GM21723 (cell line): ENCODE data around the gene ARHGAP15.

Experiments used
- ATAC-seq: cut with Tn5 transposase; IDR thresholded peaks from one replicate; pipeline ENCODE4 v1.9.1; 2021; ENCODE audit warnings: mild to moderate bottlenecking, moderate library complexity; ENCODE audit not compliant: unreplicated experiment

The ARHGAP15 gene

GRCh38 chr2:143560724-143561123 lies 431.5 kb downstream of the ARHGAP15 start:
- ATAC-seq = no peak

GRCh38 chr2:143564419-143564818 lies 435.2 kb downstream of the ARHGAP15 start:
- peak; percentile 87 for ATAC-seq

- no peak for ATAC-seq
Observed at GRCh38 chr2:143571747-143572146, 442.5 kb downstream of the ARHGAP15 start.

- ATAC-seq = no peak
Observed at GRCh38 chr2:143572421-143572820, 443.2 kb downstream of the ARHGAP15 start.

DNA sequence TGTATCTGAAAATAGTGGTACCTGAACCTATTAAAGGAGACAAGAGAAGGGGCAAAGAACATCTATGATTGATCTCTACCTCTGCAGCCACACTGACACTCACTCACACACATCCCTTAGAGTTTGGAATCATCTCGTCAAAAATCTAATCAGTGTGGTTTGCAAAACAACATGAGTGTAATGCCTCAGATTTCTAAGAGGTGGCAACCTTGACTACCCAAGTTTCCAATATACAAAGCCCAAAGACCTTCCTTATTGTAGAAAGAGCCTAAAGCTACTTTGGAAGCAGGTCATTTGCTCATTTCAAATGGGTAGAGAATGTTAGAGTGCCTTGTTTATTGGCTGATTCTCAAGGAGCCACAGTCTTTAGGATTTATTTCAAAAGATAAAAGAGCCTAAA lies 444.9 kb downstream of the ARHGAP15 start:
- no peak for ATAC-seq

GRCh38 chr2:143575340-143575739 lies 446.1 kb downstream of the ARHGAP15 start:
- no peak for ATAC-seq

GRCh38 chr2:143577489-143577888 lies 448.3 kb downstream of the ARHGAP15 start:
- no peak for ATAC-seq

- ATAC-seq = no peak
Observed at GRCh38 chr2:143579456-143579855, 450.2 kb downstream of the ARHGAP15 start.

DNA sequence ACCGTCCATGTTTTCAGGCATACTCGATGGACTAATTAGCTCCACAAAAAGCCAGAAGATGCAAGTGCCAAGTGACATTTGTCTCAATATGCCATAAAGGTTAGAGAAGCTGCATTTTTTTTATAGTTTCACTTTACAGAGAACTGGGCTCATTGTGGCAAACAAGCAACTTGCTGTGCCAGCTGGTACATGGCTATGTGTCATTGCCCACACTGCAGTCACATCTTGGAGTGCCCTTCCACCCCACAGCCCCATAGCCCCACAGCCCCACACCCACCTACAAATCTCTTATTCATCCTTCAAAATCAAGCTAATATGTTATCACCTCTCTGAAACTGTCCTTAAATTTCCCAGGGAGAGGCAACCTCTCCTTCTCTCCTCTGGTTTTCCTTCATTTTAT lies 451.9 kb downstream of the ARHGAP15 start:
- no peak for ATAC-seq

DNA sequence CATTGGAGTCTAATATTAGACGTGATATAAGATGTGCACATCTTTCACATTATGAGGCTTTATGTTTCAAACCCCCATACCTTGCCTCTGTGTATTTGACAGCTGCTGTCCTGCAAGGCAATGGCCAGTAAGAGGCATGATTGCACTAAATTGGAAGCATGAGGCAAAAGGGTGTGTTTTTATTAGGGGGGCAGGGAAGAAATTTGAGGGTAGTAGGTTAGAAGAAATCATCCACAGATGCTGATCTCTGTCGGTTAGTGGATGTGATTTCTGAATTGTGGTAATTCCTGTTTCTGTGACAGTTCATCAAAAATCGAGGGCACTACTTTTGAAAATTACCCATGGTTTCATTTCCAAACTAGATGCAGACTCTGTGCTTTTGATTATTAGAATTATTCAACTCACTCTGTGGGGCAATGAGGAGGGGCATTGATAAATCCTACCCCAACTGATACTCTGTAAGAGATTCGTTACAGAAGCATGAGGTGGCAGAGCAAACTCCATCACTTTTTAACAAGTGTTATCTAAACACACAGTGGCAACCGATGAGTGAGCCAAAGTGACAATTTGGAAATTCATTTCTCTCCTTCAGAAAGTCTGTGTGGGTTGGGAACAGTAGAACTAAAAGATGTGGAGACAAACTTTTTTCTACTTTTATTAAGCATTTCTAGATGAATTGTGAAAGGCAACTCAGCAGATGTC lies 453.0 kb downstream of the ARHGAP15 start:
- no peak for ATAC-seq

GRCh38 chr2:143584936-143585335 lies 455.7 kb downstream of the ARHGAP15 start:
- no peak for ATAC-seq

GRCh38 chr2:143586119-143586518 lies 456.9 kb downstream of the ARHGAP15 start:
- no peak for ATAC-seq

DNA sequence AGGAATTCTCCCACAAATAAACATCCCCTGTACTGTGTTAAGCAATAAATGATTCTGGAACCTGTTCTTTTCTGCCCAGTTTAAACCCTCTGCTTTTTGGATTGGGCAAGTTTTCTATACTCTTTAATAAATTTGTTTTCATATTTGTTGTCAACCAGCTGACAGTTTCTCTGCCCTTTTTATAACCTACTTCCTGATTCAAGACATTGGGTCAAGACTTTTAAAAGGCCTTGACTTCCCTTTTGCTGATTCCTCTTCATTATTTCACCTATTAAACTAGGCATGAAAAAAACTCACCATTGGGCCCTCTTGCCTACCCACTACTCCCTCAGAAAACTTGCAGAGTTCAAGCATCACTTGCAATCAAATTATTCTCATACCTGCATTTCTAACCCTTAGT lies 459.5 kb downstream of the ARHGAP15 start:
- no peak for ATAC-seq

DNA sequence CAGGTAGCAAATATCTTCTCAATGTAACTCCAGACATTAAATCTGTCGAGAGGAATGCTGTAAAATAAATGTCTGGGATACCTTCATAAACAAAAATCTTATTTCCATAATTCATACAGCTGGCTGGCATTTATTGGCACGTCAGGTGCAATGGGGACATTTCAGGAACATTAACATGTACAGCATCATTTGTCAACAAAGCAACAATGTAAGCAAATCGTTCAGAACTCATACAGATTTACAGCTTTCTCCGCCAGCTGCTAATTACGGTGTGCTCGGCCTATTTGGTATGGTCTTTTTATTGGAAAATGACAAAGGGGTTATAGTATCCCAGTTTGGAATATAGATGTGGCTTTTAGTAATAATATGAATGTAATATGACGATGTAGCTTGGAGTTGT lies 464.9 kb downstream of the ARHGAP15 start:
- no peak for ATAC-seq

DNA sequence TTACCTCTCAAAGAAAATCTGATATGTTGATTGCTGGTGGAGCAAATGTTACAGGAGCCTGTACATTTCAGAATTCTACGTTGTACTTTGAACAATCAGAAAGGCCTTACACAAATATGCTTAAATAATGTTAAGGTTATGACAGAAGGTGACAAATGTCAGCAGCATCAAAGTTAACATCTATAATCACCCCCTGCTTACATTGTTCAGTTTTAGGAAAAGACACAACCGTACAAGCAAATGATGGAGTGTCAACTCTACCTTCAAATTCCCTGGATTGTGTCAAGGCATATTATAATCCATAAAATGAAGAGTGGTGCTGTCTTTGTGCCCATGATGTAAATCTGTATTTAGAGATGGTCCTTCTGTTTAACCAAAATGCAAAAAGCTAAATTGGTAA lies 465.5 kb downstream of the ARHGAP15 start:
- no peak for ATAC-seq

DNA sequence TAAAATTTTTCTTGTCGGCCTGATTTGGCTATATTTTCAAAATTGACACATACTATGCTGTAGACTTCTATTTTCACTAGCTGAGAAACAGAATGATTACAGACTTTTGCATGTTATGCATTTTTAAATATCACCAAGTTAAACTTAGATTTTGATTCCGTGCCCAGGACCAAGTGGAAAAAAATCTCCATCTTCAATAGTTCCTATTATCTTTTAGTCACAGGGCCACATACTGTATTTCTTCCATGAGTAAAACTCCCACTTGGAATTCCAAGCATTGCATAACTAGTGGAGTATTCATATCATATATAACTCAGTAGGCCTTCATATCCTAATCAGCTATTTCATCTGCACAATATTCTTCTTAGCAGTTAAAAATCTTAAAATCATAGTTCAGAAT lies 470.9 kb downstream of the ARHGAP15 start:
- no peak for ATAC-seq

GRCh38 chr2:143601828-143602227 lies 472.6 kb downstream of the ARHGAP15 start:
- ATAC-seq = no peak

DNA sequence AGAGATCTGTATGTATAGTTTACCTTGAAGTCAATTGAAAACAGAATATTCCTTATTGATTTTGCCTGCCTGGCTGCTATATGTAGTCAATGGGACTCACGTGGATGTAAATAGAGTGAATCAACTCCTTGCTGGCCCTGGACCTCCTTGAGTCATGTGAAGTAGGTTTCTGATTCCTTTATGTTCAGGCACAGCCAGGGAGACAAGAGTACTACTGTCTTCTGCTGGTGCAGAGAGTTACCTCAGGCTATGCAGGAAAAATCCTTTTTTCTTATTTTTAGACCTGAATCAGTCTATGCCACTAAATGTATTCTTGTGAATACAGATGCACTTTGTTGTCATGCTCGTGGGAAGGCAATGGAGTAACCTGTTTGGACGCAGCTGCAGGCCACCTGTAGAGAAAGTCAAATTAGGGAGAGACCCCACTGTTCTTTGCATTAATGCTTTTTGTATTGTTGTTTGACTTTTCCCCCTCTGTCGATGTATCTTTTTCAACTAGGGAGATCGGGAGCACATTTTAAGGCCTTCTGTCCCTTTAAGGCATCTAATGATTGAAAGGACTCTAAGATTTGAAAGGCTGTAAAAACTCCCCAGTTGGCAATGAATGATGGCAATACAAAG lies 473.9 kb downstream of the ARHGAP15 start:
- no peak for ATAC-seq

DNA sequence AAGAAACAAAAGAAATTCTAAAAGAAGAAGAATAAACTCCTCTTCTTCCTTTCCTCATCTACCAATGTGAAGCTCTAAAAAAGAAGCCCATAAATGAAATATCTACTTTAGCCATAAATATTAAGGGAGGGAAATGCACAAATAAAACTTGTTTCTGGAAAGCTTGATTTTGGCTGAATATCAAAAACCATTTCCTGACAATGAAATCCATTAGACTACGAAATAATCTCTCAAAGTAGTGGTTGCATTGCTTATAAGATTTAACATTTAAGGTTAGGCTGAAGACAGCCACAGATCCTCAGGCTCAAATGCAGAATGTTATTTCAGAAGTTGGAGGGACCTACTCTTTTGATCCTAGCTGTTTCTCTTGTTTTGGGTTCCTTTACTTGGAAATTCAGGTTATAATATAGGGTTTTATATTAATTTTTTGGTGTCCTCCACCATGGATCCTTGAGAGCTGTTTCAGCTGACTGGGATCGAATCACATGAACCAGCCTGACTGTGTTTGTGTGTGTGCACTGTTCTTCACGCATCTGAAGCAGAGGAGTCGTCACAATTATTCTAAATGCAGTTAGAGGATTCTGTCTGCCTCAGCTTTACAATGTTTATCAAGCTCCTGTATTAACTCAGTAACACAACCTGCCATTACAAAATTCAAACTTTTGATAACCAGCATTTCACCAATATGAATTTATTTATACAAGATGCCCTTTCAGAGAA lies 474.8 kb downstream of the ARHGAP15 start:
- ATAC-seq = no peak

DNA sequence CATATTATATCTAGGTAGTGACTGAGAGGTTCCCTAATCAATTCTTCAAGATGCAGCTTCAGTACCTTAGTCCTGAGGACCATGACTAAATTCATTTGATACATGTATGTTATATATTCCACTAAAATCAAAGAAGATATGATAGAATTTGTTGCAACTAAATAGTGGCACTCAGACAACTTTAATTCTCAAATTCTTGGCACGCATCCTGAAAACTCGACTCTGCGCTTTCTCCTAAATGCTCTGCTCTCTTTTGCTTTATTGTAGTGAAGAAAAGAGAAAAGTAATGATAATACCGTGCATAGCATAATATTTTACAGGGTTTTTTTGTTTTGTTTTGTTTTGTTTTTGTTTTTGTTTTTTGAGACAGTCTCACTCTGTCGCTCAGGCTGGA lies 475.3 kb downstream of the ARHGAP15 start:
- ATAC-seq = no peak

DNA sequence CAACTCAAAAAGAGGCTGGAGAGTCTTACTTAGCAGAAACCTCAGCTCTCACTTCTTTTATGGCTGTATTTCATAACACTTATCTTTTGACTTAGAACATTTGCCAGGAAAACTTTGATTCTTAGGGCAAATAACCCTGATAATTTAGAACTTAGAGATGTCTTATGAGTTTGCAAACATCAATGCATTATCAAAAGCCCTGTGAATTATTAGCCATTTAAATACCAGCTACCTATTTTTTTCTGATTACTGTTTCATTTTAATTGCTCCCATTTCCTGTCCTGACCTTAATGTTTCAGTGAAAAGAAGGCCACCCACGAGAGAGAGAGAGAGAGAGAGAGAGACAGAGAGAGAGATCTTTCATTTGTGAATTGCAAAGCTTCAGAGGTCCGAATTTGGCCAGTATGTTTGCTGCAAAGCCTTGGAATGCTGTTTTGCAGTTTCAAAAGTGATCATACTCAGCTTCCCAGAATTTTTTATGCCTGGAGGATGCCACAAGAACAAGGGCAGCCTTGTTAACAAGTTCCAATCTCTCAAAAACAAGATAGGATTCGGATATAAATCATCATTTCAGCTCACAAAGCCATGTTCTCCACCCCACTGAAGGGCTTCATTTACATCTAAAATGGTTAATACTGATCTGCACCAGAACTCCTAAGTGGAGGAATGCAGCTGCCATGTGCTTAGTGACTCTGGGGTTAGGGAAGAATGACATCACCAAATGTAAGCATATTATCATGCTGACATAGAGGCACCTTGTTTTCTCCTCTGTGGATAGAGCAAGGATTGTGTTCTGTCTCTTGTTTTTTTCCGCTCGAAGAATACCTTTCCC lies 478.2 kb downstream of the ARHGAP15 start:
- ATAC-seq = no peak
